ENCODE results near the gene GRM4. TPM values are rescaled to one million over a fixed set of nuclear protein-coding genes. Genes with fewer than 3 reads are reported as not detected.

The GRM4 gene
- total RNA-seq, 1 donor from 2014 or later = not detected

DNA sequence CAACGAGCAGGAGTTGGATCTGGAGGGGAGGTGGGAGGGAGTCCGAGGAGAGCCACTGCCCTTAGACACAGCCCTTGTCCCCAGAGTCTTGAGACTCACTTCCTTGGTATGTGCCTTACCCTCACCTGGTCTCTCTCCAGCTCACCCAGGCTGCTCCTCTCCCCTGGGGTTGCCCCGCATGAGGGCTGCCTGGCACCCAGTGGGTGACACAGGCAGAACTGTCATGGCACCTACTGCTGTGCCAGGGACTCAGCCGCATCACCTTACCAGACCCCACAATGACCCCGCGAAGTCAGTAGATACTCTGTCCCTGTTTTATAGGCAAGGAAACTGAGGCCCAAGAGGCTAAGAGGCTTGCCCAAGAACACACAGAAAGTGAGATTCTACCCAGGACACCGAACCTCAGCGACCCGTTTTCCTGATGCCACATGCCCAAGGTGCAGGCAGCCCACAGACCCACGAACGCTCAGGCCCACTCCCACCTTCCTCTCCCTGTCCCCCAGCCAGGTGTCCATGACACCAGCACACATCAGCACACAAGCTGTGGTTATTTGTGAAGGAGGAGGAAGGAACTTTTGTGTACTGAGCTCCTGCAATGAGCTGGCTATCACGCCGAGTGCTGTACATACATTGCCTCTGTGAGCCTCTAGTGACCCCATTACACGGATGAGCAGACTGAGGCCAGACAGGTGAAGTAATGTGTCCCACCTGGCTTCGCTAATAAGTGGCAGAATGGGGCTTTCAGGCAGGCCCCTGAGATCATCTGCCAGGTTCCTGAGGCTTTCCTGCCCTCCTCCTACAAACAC, 168.1 kb downstream of the GRM4 start:
- H3K4me1 ChIP-seq = peaks cover 3% of the 10 kb centered on the region
- no peak for DNase-seq
- intact Hi-C loops (cut with micrococcal nuclease) = no loop called here
- H3K27me3 ChIP-seq (ENCODE audit: low read depth) = peaks cover 66% of the 10 kb centered on the region
- H3K4me3 ChIP-seq = no peak overlapping the region
- H3K27ac ChIP-seq (replicated peaks) = no peak overlapping the region
- H3K9me3 ChIP-seq (replicated peaks) = peaks cover under 1% of the 10 kb centered on the region
- no peaks in the 10 kb centered on the region for H3K36me3 ChIP-seq
- TF ChIP-seq, protein P1, sequence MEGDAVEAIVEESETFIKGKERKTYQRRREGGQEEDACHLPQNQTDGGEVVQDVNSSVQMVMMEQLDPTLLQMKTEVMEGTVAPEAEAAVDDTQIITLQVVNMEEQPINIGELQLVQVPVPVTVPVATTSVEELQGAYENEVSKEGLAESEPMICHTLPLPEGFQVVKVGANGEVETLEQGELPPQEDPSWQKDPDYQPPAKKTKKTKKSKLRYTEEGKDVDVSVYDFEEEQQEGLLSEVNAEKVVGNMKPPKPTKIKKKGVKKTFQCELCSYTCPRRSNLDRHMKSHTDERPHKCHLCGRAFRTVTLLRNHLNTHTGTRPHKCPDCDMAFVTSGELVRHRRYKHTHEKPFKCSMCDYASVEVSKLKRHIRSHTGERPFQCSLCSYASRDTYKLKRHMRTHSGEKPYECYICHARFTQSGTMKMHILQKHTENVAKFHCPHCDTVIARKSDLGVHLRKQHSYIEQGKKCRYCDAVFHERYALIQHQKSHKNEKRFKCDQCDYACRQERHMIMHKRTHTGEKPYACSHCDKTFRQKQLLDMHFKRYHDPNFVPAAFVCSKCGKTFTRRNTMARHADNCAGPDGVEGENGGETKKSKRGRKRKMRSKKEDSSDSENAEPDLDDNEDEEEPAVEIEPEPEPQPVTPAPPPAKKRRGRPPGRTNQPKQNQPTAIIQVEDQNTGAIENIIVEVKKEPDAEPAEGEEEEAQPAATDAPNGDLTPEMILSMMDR (IDR thresholded peaks at IDR 0.05; ENCODE audit: borderline replicate concordance) = no peak

DNA sequence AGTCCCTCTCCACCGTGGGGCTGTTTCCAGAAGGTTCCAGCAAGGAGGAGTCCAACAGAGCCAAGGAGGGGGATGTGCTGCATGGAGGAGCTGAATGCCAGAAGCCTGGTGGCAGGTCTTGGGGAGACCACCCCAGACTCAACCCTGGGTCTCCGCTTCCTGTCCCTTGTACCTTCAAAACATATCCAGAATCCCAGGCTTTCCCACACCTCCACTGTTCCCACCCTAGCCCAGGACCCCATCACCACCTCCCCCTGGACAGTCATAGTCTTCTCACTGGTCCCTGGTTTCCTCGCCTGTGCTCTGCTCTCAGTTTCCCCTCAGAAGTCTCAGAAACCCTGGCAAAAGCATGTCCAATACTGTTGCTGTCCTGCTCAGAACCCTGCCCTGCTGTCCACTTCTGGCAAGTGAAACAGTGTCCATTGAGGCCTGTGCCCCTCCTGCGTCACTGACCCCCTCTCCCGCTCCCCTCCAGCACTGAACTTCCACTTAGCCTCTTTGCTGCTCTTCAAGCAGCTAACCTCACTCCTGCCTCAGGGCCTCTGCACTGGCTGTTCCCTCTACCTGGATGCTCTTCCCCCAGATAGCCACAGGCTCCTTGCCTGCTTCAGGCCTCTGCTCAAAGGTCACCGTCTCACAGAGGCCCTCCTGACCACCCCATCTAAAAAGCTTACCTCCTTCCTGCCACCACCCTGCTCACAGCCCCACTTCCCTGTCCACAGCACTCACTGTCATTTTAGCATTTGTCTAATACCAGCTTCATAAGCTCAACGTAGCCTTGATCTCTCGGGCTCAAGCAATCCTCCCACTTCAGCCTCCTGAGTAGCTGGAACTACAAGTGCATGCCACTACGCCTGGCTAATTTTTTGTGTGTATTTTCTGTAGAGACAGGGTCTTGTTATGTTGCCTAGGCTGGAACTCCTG, 169.2 kb downstream of the GRM4 start:
- intact Hi-C loops (cut with micrococcal nuclease) = no loop called here
- peaks cover 73% of the 10 kb centered on the region for H3K27me3 ChIP-seq (ENCODE audit: low read depth)
- no peak for DNase-seq

DNA sequence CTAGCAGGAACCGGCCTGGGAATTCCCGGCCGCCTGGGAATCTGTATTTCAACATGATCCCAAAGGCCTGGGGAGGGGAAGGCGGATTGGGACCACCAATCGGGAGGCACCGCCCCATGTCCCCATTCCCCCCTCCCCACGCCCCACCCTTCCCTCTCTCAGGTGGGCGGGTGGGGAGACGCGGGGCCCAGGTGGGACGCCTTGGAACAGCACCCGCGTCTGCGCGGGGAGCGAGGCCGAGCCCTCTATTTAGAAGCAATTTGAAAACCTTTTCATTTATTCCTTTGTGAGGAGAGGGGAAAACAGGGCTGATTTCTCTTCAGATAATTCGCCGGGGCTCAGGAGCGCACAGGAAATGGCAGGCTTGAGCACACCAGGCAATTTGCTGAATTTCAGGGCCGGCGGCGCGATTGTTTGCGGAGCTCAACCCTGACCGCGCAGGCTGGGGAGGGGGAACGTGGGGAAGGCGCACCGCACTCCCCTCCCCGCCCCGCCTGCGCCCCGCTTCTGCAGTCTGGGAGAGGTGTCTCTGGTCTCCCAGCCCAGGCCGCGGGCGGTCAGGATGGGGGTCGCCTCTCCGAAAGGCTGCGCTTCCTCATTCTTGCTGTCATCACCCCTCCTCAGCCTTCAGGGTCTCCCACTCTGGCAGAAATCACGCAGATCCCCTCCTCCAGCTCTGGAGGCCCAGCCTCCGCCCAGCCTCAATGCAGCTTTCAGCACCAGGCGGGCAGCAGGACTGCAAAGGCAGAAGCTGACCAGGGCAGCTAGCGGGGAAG, 170.0 kb downstream of the GRM4 start:
- intact Hi-C loops (cut with micrococcal nuclease) = no loop called here
- Histone ChIP-seq H3K27me3 (ENCODE audit: low read depth) (peaks cover 81% of the 10 kb centered on the region), H3K4me3 (no peak overlapping the region), H3K36me3 (no peaks in the 10 kb centered on the region), H3K9me3 (replicated peaks) (peaks cover 9% of the 10 kb centered on the region), H3K27ac (replicated peaks) (no peak overlapping the region), H3K4me1 (peaks cover 3% of the 10 kb centered on the region)
- no peak for DNase-seq
- TF ChIP-seq, protein P1 (IDR thresholded peaks at IDR 0.05; ENCODE audit: borderline replicate concordance) = no peak

More for the DNA sequence above, 169.2 kb downstream of the GRM4 start:
- peaks cover 9% of the 10 kb centered on the region for H3K9me3 ChIP-seq (replicated peaks)
- no peaks in the 10 kb centered on the region for H3K36me3 ChIP-seq
- no peak overlapping the region for H3K27ac ChIP-seq (replicated peaks)
- H3K4me1 ChIP-seq = peaks cover 3% of the 10 kb centered on the region
- TF ChIP-seq, protein P1 (IDR thresholded peaks at IDR 0.05; ENCODE audit: borderline replicate concordance) = no peak
- H3K4me3 ChIP-seq = no peak overlapping the region

DNA sequence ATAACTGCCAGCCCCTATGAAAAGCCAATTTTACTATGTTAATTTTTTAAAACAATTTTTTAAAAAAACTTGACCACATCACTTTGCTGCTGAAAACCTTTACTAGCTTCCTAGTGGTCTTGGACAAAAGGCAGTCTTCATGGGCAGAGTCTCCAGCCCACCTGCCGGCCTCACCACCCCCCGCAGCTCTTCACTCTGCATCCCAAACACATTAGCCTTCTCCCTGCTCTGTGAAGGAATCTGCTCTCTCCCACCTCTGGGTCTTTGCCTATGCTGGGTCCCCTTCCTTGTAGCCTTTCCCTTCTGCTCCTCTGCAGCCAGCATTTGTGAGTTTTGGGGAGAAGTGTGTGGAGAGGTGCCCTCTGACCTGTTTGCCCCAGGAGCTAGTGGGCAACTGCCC, 171.4 kb downstream of the GRM4 start:
- no peak overlapping the region for H3K4me3 ChIP-seq
- TF ChIP-seq, protein P1 (IDR thresholded peaks at IDR 0.05; ENCODE audit: borderline replicate concordance) = no peak
- H3K27me3 ChIP-seq (ENCODE audit: low read depth) = peaks cover 95% of the 10 kb centered on the region
- DNase-seq = no peak
- no peak overlapping the region for H3K27ac ChIP-seq (replicated peaks)
- intact Hi-C loops (cut with micrococcal nuclease) = no loop called here
- peaks cover 9% of the 10 kb centered on the region for H3K9me3 ChIP-seq (replicated peaks)
- no peaks in the 10 kb centered on the region for H3K36me3 ChIP-seq
- H3K4me1 ChIP-seq = peaks cover 3% of the 10 kb centered on the region

DNA sequence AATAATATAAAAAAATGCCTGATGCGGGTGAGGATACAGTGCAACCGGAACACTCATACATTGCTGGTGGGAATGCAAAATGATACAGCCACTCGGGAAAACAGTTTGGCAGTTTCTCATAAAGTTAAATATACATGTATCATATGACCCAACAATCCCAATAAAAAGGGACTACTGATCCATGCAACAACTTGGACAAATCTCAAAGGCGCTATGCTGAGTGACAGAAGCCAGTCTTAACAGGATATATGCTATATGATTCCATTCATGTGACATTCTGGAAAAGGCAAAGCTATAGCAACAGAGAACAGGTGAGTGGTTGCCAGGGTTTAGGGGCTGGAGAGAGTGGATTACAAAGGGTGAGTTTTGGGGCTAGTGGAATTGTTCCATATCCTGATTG, 171.9 kb downstream of the GRM4 start:
- intact Hi-C loops (cut with micrococcal nuclease) = no loop called here
- Histone ChIP-seq H3K36me3 (no peaks in the 10 kb centered on the region), H3K27me3 (ENCODE audit: low read depth) (peaks cover 99% of the 10 kb centered on the region), H3K27ac (replicated peaks) (no peak overlapping the region), H3K4me1 (peaks cover 3% of the 10 kb centered on the region), H3K4me3 (no peak overlapping the region), H3K9me3 (replicated peaks) (peaks cover 9% of the 10 kb centered on the region)
- no peak for DNase-seq
- TF ChIP-seq, protein P1 (IDR thresholded peaks at IDR 0.05; ENCODE audit: borderline replicate concordance) = no peak
